Nucleus accumbens (tissue), 56 donors: ENCODE measurements around the gene NR3C1.
"Not testable (repeated sequence)": the region's sequence is repeated elsewhere in the genome, so short reads cannot be mapped to it uniquely, and the experiment has no call there.

Experiments used
- DNase-seq, 56 donors: peaks; one replicate each; lab custom pipeline; 2025; lab: John Stamatoyannopoulos, UW

Gene NR3C1

DNA sequence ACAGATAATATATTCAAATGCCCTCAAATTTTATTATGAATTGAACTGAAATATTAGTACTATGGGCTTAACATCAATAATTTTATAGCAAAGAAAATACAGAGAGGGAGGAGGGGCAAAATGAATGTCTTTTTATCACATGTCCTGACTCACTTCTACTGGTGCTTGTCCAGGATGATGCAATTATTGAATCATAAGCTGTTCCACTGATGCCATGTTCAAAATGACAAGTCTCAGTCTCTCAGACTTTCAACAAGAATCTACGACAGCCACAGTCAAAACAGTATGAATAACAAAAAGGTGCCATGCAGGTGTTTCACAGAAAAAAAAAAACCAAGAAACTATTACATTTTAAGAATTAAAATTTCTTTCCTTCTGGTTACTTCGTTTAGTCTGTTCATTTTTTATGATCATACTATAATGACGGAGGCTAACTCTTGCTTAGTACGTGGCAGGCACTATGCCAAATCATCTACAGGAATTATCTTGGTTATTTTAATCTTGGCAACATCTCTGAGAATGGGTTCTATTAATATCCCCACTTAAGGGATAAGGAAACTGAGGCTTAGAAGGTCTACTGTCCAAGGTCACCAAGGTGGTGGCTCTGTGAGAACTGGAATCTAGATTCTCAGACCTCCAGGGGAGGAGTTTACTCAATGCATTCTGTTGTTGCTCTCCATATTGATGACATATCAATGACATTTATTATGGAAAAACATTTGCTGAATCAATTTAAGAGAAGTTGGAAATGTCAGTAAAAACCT, 61.5 kb downstream of the NR3C1 start:
- DNase-seq, result no peak

DNA sequence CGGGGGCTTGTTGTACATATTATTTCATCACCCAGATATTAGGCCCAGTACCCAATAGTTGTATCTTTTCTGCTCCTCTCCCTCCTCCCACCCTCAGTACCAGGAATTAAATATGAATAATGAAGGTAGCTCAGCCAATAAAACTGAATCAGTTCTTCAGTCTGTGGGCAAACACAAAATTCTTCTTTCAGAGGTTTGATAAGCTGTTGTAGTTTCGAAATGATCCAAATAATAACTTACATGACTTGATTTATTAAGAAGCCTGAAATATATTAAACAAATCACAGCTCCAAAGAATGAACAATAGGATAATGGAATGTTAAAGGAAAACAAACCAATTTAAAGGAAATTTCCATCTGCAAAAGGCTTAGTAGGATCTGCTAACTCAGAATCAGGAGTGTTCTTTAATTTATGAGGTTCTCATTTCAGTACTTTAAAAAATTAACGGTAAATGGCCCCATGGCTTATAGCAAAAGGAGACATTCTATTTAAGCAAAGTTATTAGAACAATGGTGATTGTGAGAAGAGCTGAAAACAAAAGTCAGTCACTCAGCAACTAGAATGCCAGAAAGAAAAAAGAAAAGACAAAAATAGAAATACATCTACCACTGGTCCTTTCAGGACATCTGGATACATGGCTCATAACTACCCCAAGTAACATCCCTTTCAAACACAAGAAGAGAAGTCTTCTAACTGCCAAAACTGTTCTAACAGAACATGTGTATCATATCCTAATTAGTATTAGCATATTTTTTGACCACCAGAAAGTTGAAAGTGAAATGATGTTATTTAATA, 62.4 kb downstream of the NR3C1 start:
- no peak for DNase-seq

DNA sequence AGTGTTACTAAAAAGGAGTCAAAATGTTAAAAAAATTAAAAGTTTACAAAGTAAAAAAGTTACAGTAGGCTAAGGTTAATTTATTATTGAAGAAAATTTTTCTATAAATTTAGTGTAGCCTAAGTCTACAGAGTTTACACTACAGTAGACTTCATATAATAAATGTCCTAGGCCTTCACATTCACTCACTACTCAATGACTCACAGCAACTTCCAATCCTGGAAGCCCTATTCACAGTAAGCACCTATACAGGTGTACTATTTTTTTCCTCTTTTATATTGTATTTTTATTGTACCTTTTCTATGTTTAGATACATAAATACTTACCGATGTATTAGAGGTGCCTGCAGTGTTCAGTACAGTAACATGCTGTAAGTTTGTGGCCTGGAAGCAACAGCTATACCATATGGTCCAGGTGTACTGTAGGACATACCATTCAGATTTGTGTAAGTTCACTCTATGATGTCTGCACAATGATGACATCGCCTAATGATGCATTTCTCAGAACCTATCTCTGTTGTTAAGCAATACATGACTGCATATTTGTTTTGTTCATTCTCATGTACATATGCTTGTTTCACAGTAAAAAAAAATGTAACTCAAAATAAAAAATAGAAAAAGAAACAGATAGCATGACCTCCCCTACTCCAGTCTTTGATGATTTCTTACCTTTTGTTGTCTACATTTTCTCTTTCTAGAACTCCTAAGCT, 64.7 kb downstream of the NR3C1 start:
- no peak for DNase-seq

DNA sequence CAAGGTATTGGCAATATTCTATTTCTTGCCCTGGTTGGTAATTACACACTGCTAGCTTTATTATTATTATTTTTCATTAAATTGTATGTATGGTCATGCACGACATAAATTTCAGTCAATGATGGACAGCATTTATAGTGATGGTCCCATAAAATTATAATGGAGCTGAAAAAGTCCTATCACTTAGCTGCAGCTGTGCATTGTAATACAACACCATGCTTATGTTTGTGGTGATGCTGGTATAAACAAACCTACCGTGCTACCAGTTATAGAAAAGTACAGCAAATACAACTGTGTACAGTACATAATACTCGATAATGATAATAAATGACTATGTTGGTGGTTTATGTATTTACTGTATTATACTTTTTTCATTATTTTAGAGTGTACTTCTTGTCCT, 65.5 kb downstream of the NR3C1 start:
- DNase-seq, result no peak

DNA sequence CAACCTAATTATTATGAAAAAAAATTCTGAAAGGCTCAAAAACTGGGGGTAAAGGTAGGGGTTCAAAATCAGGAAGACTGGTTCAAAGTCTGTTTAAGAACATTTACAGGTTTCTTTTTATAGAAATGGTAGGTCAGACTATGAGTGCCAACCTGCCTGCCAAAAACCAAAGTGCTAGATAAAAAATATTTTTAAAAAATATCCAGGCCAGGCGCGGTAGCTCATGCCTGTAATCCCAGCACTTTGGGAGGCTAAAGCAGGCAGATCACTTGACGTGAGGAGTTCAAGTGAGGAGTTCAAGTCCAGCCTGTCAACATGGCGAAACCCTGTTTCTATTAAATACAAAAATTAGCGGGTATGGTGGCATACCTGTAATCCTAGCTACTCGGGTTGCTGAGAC, 67.0 kb downstream of the NR3C1 start:
- no peak for DNase-seq

DNA sequence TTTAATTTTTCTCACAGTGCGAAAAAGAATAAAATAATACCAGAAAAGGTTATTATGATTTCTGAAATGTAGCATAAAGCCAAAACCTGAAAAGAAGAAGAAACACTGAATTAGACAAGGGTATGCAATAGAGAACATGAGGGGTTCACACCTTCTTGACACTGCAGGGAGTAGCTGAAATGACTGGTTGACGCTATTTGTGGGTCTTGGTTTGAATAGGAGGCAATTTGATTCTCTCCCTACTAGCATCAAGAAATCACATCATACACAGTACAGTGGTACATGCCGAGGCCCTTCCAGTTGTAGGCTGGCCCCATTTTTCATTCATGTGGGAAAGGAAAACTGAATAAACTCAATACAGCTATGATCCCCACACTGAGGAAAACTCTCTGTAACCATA, 68.6 kb downstream of the NR3C1 start:
- DNase-seq, result no peak

DNA sequence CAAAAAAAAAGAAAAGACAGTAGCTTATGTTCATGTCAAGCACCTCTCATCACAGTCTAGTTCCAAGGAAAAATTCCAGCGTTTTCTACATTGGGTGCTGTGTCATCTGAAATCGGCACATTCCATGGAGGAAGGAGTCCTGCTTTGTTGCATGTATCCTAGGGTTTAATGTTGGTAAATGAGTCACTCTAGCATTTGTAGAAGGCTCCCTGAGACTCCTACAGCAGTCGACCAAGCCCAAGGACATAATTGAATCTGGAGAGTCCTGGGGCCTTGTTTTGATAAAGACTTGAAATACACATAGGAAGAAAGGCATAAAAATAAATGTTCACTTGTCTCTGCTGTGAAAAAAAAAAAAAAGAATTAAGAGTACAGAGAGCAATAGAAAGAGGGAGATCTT, 69.1 kb downstream of the NR3C1 start:
- not testable (repeated sequence) for DNase-seq

DNA sequence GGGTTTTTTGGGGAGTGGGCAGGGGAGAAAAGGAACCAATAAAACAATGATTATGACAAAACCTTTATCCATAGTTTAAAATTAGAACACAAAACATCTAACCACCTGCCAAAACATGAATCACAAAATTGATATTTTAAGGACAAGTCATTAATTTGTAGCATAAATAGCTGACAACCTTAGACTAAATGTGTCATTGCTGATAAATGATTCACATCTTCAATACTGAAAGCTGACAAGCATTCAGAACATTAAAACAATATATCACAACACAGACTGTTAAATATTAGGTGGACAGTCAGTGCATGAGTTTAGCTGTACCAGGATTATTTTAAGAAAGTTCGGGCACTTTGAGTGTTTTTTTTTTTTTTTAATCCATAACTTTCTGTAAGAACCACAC, 71.5 kb downstream of the NR3C1 start:
- no peak for DNase-seq

DNA sequence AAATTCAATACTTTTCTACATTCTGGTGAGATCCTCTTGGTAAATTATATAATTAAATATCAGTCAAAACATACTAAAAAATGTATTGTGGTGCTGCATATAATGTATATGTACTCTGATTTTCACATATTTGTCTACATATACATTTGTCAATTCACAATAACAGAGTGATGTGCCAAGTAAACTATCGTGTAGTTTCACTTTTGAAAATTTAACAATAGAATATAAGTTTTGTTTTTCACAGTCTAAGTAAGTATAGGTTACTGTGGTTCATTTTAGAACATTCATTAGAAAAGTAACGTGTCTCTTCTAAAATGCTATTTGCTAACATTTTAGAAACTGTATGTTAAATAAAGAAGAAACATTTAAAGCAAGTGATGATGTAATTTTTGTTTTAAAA, 73.6 kb downstream of the NR3C1 start:
- no peak for DNase-seq

DNA sequence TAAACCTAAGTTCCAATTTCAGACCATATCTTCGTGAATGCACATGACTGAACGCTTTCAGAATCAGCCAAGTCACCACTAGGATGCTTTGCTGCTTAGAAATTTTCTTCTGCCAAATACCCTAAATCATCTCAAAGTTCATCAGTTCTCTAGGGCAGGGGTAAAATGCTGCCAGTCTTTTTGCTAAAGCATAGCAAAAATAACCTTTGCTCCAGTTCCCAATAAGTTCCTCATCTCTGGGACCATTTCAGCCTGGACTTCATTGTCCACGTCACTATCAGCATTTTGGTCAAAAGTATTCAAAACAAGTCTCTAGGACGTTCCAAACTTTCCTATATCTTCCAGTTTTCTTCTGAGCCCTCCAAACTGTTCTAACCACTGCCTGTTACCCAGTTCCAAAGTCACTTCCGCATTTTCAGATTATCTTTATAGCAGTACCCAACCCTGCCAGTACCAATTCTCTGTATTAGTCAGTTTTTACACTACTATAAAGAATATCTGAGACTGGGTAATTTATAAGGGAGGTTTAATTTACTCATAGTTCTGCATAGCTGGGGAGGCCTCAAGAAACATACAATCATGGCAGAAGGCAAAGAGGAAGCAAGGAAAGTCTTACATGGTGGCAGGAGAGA, 74.8 kb downstream of the NR3C1 start:
- DNase-seq, result no peak

DNA sequence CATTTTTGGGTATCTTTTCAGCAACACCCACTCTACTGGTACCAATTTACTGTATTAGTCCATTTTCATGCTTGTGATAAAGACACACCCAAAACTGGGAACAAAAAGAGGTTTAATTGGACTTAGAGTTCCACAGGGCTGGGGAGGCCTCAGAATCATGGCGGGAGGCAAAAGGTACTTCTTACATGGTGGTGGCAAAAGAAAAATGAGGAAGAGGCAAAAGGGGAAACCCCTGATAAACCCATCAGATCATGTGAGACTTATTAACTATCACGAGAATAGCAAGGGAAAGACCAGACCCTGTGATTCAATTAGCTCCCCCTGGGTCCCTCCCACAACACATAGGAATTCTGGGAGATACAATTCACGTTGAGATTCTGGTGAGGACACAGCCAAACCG, 78.4 kb downstream of the NR3C1 start:
- DNase-seq, result not testable (repeated sequence)

DNA sequence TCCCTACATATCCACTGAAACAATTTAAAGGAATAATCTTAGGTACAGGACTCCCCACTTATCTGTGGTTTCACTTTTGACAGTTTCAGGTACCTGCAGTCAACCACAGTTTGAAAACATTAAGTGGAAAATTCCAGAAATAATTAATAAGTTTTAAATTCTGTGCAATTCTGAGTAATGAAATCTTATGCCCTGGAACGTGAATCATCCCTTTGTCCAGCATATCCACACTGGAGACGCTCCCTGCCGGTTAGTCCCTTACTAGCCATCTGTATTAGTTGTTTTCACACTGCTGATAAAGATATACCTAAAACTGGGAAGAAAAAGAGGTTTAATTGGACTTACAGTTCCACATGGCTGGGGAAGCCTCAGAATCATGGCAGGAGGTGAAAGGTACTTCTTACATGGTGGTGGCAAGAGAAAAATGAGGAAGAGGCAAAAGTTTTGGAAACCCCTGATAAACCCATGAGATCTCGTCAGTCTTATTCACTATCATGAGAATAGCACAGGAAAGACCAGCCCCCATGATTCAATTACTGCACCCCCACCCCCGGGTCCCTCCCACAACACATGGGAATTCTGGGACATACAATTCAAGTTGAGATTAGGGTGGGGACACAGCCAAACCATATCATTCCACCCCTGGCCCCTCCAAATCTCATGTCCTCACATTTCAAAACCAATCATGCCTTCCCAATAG, 80.4 kb downstream of the NR3C1 start:
- peak in 1 of 56 donors; percentile 33 for DNase-seq

DNA sequence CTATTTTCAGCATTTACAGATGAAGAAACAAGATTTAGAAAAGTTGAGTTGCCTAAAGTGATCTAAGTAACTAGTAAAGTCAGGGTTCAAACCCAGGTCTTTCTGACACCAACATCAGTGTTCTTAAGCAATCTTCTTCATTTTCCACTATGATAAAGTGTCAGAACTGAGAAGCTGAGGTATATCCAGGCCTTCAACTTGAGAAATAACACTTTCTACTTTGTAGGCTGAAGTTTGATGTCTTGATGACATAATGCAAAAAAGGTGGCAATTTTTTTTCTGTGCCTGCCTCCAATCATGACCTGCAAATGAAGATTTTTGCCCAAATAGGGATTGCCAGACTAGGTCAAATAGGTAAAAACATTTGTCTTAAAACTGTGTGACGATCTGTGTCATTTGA, 81.3 kb downstream of the NR3C1 start:
- no peak for DNase-seq

DNA sequence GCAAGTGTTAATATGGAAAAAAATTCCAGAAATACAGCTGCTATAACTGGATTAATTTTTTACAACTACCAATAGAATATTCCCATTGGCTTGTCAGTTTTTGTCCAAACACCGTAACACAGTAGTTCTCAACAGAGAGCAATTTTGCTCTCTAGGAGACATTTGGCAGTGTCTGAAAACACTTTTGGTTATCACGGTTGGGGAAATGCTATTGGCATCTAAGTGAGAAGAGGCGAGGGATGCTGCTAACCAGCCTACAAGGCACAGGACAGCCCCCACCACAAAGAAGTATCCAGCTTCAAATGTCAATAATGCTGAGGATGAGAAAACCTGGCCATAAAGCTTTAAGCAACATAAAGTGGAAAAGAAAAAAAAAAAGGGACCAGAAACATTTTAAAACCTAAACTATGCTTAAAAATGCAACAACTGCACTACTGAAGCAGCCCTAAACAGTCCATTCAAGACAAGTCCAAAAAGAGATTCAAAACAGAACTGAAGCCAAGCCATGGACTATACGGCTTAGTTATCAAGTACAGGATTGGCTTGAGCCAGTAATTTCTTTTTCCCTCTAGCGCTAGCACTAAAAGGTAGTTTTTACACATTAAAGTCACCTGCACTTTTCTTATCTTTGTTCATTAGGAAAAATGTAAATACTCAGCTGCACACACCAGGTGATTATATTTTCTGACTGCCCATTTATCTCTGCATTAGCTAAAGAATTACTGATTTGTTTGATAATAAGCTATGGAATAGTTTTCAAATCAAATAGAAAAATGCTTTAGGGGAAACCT, 83.9 kb downstream of the NR3C1 start:
- no peak for DNase-seq

DNA sequence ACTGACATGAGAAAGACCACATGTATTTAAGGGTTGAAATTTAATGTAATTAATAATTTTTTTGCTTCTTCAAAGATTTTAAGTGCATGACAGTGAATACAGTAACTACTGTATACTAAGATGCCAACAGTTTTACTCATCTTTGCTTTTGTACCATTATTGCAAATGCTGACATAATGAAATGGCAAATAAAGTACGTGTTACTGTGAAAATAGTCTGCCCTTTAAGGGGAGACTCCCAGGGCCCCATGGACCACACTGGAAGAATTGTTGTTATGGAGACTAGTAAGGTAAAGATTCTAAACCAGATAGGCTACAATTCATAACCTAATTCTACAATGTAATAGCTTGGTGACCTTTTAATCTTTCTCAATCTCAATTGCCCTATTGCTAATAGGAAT, 84.7 kb downstream of the NR3C1 start:
- DNase-seq, result no peak

DNA sequence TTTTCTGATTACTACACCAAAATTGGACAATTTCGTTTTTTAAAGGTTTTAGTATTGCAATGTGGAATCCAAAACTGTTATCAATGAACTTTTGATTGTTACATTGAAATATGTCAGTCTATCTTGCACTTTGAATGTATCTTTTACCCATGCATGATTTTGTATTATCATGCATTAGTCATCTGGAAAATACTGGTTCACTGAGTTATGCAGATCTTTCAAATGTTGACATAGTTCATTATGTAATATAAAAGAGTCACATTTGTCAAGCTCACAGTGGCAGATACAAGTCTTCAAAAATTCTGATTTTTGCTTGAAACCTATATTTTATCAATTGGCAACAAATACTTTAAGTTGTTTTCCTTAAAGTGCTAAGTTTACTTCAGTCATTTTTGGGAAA, 85.2 kb downstream of the NR3C1 start:
- DNase-seq, result no peak

DNA sequence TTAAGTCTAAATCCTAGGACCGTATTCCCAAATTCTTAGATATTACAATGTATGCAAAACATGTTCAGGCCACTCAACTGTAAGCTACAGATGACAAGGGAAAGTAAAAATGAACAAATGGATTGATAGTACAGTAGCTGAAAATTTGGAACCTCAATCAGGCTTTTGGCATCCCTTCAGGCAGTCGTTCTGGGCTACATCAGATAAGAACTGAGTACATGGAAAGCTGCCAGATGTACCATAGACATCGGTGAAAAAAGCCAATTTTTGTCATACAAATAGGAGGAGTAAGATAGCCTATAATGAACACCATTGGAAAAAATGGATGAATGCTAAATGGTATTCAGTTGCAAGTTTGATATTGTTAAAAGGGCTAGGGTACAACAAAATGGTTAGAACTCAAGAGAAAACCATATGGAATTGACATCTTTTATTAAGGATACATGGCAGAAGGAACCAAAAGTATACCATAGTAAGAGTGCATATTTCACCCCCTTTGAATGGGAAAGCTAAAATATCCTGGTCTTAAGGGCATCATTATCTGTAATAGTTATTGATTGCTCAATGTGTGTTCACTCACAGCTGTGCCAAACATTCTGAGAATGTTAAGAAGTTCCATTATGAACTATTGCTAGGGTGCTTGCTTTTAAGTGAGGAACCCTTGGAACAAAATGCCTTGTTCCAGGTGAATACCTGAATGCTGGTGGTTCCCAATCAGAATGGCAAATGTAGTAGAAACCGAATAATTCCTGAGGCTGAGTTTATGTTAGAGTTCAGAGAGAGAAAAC, 86.4 kb downstream of the NR3C1 start:
- no peak for DNase-seq

DNA sequence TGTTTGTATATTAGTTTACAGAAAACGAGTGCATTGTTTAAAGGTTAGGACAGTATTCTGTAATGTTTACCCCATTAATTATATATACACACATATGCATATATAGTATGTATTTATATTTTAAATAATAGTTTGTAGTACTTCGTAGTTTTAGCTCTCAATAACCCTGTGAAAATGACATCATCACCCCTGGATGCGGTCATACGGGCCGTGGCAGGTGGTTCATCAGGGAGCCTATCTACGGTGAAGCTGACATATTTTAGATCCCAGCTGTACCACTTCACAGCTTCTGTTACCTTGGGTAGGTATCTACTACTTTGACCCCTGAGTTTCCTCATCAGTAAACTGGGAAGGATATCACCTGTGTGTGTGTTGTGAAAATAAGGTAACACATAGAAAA, 87.1 kb downstream of the NR3C1 start:
- no peak for DNase-seq

DNA sequence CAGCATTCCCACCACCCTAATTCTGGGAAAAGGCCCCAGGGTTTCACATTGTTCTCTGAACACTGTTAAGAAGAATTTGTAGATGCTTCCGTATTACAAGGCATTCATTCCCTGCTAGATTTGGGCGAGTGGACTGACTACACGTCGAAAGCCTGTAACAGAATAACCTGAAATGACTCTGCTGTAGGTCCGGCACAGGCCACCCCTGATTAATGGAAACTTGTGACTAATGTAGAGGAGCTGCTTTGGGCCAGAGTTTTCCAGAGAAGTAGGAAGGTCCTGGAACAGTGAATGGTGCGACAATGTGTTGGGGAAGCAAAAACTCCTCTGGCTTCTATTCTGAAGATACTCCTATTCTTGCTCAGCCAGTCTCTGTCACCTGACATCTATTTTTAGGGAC, 87.6 kb downstream of the NR3C1 start:
- DNase-seq, result no peak
